Memory B cell (primary cell): ENCODE results near the gene ARL5C.
"Not testable (repeated sequence)": the region's sequence is repeated elsewhere in the genome, so short reads cannot be mapped to it uniquely, and the experiment has no call there.

ENCODE experiments used
- ATAC-seq: fragments of 150-1000 bp; cut with Tn5 transposase; 2 replicates; pipeline ENCODE4 v1.10.0; 2021; ENCODE audit warnings: low read depth, mild to moderate bottlenecking, moderate library complexity
- DNase-seq, 2 donors: peaks; one replicate each; pipeline ENCODE4 v3.0.0; 2022; ENCODE audit warnings: low spot score in 2 of 2
- H3K27ac Mint-ChIP-seq: one replicate; pipeline ENCODE4 v1.8.0; 2022; ENCODE audit warnings: mild to moderate bottlenecking, moderate library complexity, mixed read lengths
- H3K27me3 Mint-ChIP-seq: one replicate; pipeline ENCODE4 v1.8.0; 2022; ENCODE audit warnings: mixed read lengths
- H3K36me3 Mint-ChIP-seq: one replicate; pipeline ENCODE4 v1.8.0; 2022; ENCODE audit warnings: mild to moderate bottlenecking, mixed read lengths
- H3K4me1 Mint-ChIP-seq: one replicate; pipeline ENCODE4 v1.8.0; 2022; ENCODE audit warnings: mixed read lengths
- H3K4me3 Mint-ChIP-seq: one replicate; pipeline ENCODE4 v1.8.0; 2022; ENCODE audit warnings: mild to moderate bottlenecking, moderate library complexity, mixed read lengths
- H3K9me3 Mint-ChIP-seq: one replicate; pipeline ENCODE4 v1.8.0; 2022; ENCODE audit warnings: mixed read lengths

The ARL5C gene

GRCh38 chr17:39130205-39130604, 35.8 kb downstream of the ARL5C start:
- ATAC-seq (no peak), DNase-seq (no peak)
- H3K4me3 Mint-ChIP-seq = no peak overlapping the region
- H3K9me3 Mint-ChIP-seq = no peaks in the 10 kb centered on the region
- H3K36me3 Mint-ChIP-seq = no peaks in the 10 kb centered on the region
- H3K4me1 Mint-ChIP-seq = no peaks in the 10 kb centered on the region
- no peak overlapping the region for H3K27ac Mint-ChIP-seq
- H3K27me3 Mint-ChIP-seq = peaks cover 6% of the 10 kb centered on the region

DNA sequence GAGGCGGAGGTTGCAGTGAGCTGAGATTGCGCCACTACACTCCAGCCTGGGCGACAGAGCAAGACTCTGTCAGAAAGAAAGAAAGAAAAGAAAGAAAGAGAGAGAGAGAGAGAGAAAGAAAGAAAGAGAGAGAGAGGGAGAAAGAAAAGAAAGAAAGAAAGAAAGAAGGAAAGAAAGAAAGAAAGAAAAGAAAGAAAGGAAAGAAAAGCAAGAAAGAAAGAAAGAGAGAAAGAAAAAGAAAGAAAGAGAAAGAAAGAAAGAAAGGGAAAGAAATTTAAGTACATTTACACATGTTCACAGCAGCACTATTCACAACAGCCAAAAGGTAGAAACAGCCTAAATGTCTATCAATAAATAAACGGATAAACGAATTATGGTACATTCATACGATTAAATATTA, 36.4 kb downstream of the ARL5C start:
- not testable (repeated sequence) for H3K36me3 Mint-ChIP-seq, H3K4me1 Mint-ChIP-seq, H3K27me3 Mint-ChIP-seq, H3K27ac Mint-ChIP-seq, H3K4me3 Mint-ChIP-seq, H3K9me3 Mint-ChIP-seq, ATAC-seq, DNase-seq

- Mint-ChIP-seq H3K27ac (no peak overlapping the region), H3K4me1 (no peaks in the 10 kb centered on the region), H3K36me3 (no peaks in the 10 kb centered on the region), H3K9me3 (no peaks in the 10 kb centered on the region), H3K4me3 (no peak overlapping the region), H3K27me3 (no peaks in the 10 kb centered on the region)
- no peak for DNase-seq
- no peak for ATAC-seq
These were observed 39.5 kb downstream of the ARL5C start for GRCh38 chr17:39126436-39126835.

- no peak overlapping the region for H3K4me3 Mint-ChIP-seq
- no peak overlapping the region for H3K27ac Mint-ChIP-seq
- no peaks in the 10 kb centered on the region for H3K36me3 Mint-ChIP-seq
- DNase-seq (no peak), ATAC-seq (no peak)
- H3K27me3 Mint-ChIP-seq = no peaks in the 10 kb centered on the region
- no peaks in the 10 kb centered on the region for H3K4me1 Mint-ChIP-seq
- no peaks in the 10 kb centered on the region for H3K9me3 Mint-ChIP-seq
These were observed 40.7 kb downstream of the ARL5C start for GRCh38 chr17:39125143-39125875.

- DNase-seq = no peak
- Mint-ChIP-seq H3K4me1 (peaks cover 6% of the 10 kb centered on the region), H3K4me3 (no peak overlapping the region), H3K9me3 (no peaks in the 10 kb centered on the region), H3K36me3 (no peaks in the 10 kb centered on the region), H3K27ac (no peak overlapping the region), H3K27me3 (no peaks in the 10 kb centered on the region)
- ATAC-seq = no peak
These were observed 42.3 kb downstream of the ARL5C start for GRCh38 chr17:39123627-39124026.

DNA sequence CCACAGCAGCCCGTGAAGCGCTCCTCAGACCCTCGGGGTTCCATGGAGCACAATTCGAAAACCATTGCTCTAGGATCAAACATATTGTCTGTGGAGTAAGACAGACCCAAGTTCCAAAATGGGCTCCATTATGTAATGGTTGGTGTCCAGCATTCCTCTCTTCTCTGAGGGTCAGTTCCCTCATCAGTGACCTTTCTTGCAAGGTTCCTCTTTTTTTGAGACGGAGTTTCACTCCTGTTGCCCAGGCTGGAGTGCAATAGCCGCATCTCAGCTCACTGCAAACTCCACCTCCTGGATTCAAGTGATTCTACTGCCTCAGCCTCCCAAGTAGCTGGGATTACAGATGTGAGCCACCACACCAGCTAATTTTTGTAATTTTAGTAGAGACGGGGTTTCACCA, 43.0 kb downstream of the ARL5C start:
- ATAC-seq (no peak), DNase-seq (no peak)
- peaks cover 9% of the 10 kb centered on the region for H3K4me1 Mint-ChIP-seq
- H3K36me3 Mint-ChIP-seq = no peaks in the 10 kb centered on the region
- no peaks in the 10 kb centered on the region for H3K27me3 Mint-ChIP-seq
- no peak overlapping the region for H3K4me3 Mint-ChIP-seq
- no peaks in the 10 kb centered on the region for H3K9me3 Mint-ChIP-seq
- no peak overlapping the region for H3K27ac Mint-ChIP-seq

GRCh38 chr17:39121919-39122318, 44.0 kb downstream of the ARL5C start:
- H3K9me3 Mint-ChIP-seq, H3K27me3 Mint-ChIP-seq, DNase-seq, ATAC-seq, H3K4me3 Mint-ChIP-seq, H3K27ac Mint-ChIP-seq, H3K36me3 Mint-ChIP-seq: not testable (repeated sequence)
- H3K4me1 Mint-ChIP-seq = peaks cover 11% of the 10 kb centered on the region

DNA sequence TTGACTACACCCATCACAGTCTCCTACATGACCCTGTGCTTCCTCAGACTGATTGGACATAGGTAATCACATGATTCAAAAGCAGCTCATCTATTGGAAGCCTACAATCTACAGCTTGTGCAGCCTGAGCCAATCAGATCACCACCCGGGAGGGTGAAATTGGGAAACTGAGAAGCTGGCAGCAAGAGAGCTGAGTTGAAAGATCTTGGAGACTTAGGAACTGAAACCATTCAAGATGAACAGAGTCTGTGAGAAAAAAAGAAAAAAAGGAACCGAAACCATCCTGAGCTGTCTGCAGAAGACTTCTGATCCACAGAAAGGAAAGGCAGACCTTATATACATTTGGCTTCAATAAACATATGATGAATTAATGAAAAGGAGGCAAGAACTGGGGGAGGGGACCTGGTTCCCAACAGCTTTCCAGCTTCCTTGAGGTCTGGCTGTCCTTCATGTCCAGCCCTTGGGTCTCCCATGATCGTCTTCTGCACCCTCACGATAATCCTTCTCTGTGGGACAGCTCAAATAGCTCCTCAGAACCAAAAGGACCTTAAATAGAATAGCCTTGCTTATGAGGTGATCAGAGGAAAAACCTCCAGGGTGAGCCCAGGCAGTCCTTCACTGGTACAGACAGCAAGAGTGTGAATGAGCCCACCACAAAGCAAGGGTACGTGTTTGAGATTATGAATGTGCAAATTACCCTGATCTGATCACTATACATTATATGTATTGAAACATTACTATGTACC, 47.1 kb downstream of the ARL5C start:
- Mint-ChIP-seq H3K4me3 (peak overlapping the region; percentile 75), H3K4me1 (peaks cover 11% of the 10 kb centered on the region), H3K27me3 (peaks cover 3% of the 10 kb centered on the region), H3K9me3 (peaks cover 4% of the 10 kb centered on the region), H3K36me3 (no peaks in the 10 kb centered on the region), H3K27ac (peak overlapping the region; percentile 43)
- ATAC-seq (peak; percentile 99), DNase-seq (peak; percentile 39 to 61)

DNA sequence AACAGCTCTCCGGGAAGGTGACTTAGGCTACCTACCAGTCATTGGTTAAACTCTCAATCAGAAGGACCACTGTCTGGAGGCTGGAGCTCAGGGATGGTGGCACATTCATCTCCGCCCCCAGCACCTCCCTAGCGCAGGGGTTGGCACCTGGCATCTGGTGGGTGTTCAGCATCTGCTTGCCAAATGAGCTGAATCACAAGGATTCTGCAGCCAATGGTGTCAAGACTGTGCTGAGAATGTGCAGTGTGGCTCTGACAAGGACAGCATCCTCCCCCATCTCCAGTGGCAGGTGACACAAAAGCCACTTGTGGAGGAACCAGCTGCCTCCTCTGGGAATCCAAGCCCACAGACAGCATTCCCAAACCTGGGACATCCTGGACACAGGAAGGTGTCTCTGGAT, 49.7 kb downstream of the ARL5C start:
- no peaks in the 10 kb centered on the region for H3K36me3 Mint-ChIP-seq
- H3K9me3 Mint-ChIP-seq = peaks cover 4% of the 10 kb centered on the region
- no peak overlapping the region for H3K27ac Mint-ChIP-seq
- no peak overlapping the region for H3K4me3 Mint-ChIP-seq
- no peak for DNase-seq
- no peak for ATAC-seq
- peaks cover 11% of the 10 kb centered on the region for H3K4me1 Mint-ChIP-seq
- peaks cover 3% of the 10 kb centered on the region for H3K27me3 Mint-ChIP-seq

GRCh38 chr17:39115135-39115534, 50.8 kb downstream of the ARL5C start:
- Mint-ChIP-seq H3K36me3 (no peaks in the 10 kb centered on the region), H3K4me3 (no peak overlapping the region), H3K27ac (no peak overlapping the region), H3K27me3 (peaks cover 6% of the 10 kb centered on the region), H3K4me1 (peaks cover 11% of the 10 kb centered on the region), H3K9me3 (peaks cover 4% of the 10 kb centered on the region)
- DNase-seq = no peak
- no peak for ATAC-seq

DNA sequence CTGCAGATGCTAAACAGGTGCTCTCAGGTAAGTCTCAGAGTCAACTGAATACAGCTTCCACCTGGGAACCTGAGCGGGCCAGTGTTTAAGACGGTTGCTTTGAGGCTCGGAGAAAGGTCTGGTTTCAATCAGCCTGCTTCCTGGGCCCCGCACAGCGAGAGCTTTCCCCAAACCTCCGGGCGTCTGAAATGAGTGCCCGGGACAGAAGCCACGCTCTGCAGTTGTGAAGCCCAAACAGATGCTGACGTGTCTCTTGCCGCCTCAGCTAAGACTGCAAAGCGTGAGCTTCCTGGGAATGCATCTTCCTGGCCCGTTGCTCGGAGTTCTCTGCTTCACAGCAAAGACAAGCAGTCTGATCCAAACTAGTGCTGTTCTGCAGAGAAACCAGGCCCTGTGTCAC, 51.2 kb downstream of the ARL5C start:
- H3K4me3 Mint-ChIP-seq = no peak overlapping the region
- no peaks in the 10 kb centered on the region for H3K36me3 Mint-ChIP-seq
- H3K27me3 Mint-ChIP-seq = peaks cover 6% of the 10 kb centered on the region
- DNase-seq (no peak), ATAC-seq (no peak)
- peaks cover 4% of the 10 kb centered on the region for H3K9me3 Mint-ChIP-seq
- no peak overlapping the region for H3K27ac Mint-ChIP-seq
- H3K4me1 Mint-ChIP-seq = peaks cover 11% of the 10 kb centered on the region

- Mint-ChIP-seq H3K36me3 (no peaks in the 10 kb centered on the region), H3K27me3 (peaks cover 6% of the 10 kb centered on the region), H3K9me3 (peaks cover 4% of the 10 kb centered on the region), H3K27ac (peak overlapping the region; percentile 43), H3K4me1 (peaks cover 8% of the 10 kb centered on the region), H3K4me3 (no peak overlapping the region)
- DNase-seq = no peak
- ATAC-seq = no peak
These were observed 52.1 kb downstream of the ARL5C start for GRCh38 chr17:39113871-39114270.

DNA sequence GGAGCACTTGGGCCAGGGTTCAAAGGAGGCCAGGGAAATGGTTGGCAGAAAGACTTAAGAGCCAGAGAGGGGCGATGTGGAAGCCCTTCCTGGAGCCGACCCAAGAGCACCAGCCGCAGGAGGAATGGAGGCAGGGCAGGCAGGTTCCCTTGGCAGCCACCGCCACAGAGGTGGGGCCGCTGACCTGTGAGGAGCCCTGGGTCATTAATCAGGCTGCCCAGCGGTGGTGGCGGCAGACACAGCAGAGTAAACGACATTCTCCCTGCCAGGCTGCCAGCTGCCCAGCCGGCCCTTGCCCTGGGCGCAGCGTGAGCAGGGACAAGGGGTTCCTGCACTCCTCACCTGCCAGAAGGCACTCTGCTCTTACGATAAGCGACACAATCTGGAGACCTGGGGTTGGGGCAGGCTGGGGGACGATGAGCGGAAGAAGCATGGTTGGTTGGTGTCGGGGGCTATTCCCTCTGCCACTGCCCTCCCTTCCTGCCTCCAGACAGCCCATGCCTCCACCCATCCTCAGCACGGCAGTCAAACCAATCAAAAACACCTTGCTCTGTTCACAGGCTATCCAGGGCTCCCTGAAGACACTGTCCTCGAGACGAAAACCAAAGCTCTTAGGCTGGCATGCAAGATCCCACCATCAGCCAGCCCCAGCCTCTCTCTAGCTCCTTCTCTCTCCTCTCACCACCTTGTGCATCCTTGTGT, 55.4 kb downstream of the ARL5C start:
- no peak for ATAC-seq
- H3K27ac Mint-ChIP-seq = no peak overlapping the region
- H3K36me3 Mint-ChIP-seq = no peaks in the 10 kb centered on the region
- DNase-seq = no peak
- peaks cover 4% of the 10 kb centered on the region for H3K9me3 Mint-ChIP-seq
- no peak overlapping the region for H3K4me3 Mint-ChIP-seq
- H3K4me1 Mint-ChIP-seq = no peaks in the 10 kb centered on the region
- peaks cover 8% of the 10 kb centered on the region for H3K27me3 Mint-ChIP-seq
